Measurements from ENCODE around the gene CCDC134.

The CCDC134 gene

DNA sequence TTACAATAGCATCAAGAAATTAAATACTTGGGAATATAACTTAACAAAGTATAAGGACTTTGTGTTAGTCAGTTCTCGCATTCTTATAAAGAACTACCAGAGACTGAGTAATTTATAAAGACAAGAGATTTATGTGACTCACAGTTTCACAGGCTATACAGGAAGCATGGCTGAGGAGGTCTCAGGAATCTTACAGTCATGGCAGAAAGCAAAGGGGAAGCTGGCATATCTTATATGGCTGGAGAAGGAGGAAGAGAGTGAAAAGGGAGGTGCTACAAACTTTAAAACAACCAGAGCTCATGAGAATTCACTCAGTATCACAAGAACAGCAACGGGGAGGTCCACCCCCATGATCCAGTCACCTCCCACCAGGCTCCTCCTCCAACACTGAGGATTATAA, 32.0 kb upstream of the CCDC134 start:
- H3K36me3 ChIP-seq (ENCODE audit: insufficient read depth, low read length), result no peaks in the 10 kb centered on the region
- TF ChIP-seq, protein P1, sequence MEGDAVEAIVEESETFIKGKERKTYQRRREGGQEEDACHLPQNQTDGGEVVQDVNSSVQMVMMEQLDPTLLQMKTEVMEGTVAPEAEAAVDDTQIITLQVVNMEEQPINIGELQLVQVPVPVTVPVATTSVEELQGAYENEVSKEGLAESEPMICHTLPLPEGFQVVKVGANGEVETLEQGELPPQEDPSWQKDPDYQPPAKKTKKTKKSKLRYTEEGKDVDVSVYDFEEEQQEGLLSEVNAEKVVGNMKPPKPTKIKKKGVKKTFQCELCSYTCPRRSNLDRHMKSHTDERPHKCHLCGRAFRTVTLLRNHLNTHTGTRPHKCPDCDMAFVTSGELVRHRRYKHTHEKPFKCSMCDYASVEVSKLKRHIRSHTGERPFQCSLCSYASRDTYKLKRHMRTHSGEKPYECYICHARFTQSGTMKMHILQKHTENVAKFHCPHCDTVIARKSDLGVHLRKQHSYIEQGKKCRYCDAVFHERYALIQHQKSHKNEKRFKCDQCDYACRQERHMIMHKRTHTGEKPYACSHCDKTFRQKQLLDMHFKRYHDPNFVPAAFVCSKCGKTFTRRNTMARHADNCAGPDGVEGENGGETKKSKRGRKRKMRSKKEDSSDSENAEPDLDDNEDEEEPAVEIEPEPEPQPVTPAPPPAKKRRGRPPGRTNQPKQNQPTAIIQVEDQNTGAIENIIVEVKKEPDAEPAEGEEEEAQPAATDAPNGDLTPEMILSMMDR (IDR thresholded peaks at IDR 0.05; ENCODE audit: low read length), result no peak
- TF ChIP-seq EZH2 (IDR thresholded peaks at IDR 0.05; ENCODE audit: borderline replicate concordance, low read length), result no peak
- H3K4me1 ChIP-seq (ENCODE audit: insufficient read depth, low read length, severe bottlenecking), result no peaks in the 10 kb centered on the region
- no peaks in the 10 kb centered on the region for H4K20me1 ChIP-seq (ENCODE audit: insufficient read depth, low read length)
- no peaks in the 10 kb centered on the region for H3F3A ChIP-seq (ENCODE audit: insufficient read depth, low read length)
- H3K9me3 ChIP-seq (ENCODE audit: low read length), result no peaks in the 10 kb centered on the region
- H3K9ac ChIP-seq (ENCODE audit: low read length), result no peak overlapping the region
- H3K27me3 ChIP-seq (ENCODE audit: insufficient read depth, low read length), result 0 out of 2 replicates have a peak, but pooled peaks cover 3% of the 10 kb centered on the region
- no peak overlapping the region for H3K27ac ChIP-seq (ENCODE audit: low read depth, low read length, poor library complexity, severe bottlenecking)
- H2AFZ ChIP-seq (ENCODE audit: low read length), result no peak overlapping the region
- no peaks in the 10 kb centered on the region for H3K9me2 ChIP-seq (ENCODE audit: low read depth, low read length)
- no peak overlapping the region for H3K4me3 ChIP-seq (ENCODE audit: low read depth, low read length, poor library complexity, severe bottlenecking)
- H3K79me2 ChIP-seq (ENCODE audit: insufficient read depth, low read length), result no peaks in the 10 kb centered on the region
- no peak overlapping the region for H3K4me2 ChIP-seq (ENCODE audit: low read length)

DNA sequence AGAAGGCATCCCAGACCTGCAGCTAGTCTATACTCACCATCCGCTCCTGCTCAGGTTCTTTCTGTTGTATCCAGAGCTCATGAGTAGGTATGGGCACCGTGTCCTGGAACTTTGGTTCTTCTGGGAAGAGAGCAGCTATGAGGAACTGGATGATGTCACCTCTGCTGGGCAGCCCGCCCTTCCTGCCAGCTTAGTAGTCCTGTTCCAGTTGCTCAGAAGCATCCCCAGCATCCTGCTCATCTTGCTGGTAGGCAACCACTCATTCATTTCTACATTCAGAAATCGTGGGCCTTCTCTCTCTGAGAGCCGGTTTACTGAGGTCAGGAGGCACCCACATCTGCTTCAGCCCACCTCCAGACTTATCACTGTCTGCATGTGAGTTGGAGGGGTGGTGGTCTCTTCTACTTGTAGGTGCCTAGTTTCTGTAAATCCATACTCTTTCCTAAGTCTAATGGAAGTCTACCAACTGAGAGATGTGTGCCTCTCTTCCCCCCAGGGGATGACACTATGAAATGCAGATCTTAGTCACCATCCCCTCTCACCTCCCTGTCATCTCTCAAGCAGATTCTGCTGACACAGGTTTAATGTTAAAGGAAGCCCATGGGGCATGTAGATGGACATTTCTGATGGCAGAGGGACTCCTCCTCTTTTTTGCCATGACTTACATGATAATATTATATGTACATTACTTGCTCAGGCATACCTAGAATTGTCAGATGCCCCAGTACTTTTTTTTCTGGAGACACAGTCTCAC, 29.6 kb upstream of the CCDC134 start:
- H3K4me1 ChIP-seq (ENCODE audit: insufficient read depth, low read length, severe bottlenecking), result no peaks in the 10 kb centered on the region
- no peak for TF ChIP-seq EZH2 (IDR thresholded peaks at IDR 0.05; ENCODE audit: borderline replicate concordance, low read length)
- TF ChIP-seq, protein P1 (IDR thresholded peaks at IDR 0.05; ENCODE audit: low read length), result no peak
- H3K4me2 ChIP-seq (ENCODE audit: low read length), result no peak overlapping the region
- H3K9me3 ChIP-seq (ENCODE audit: low read length), result no peaks in the 10 kb centered on the region
- no peak overlapping the region for H3K4me3 ChIP-seq (ENCODE audit: low read depth, low read length, poor library complexity, severe bottlenecking)
- H3K27me3 ChIP-seq (ENCODE audit: insufficient read depth, low read length), result peaks cover 3% of the 10 kb centered on the region; the same call in 1 of the 2 replicates
- no peaks in the 10 kb centered on the region for H3F3A ChIP-seq (ENCODE audit: insufficient read depth, low read length)
- H3K9ac ChIP-seq (ENCODE audit: low read length), result no peak overlapping the region
- H3K9me2 ChIP-seq (ENCODE audit: low read depth, low read length), result no peaks in the 10 kb centered on the region
- no peak overlapping the region for H2AFZ ChIP-seq (ENCODE audit: low read length)
- no peak overlapping the region for H3K27ac ChIP-seq (ENCODE audit: low read depth, low read length, poor library complexity, severe bottlenecking)
- no peaks in the 10 kb centered on the region for H4K20me1 ChIP-seq (ENCODE audit: insufficient read depth, low read length)
- H3K36me3 ChIP-seq (ENCODE audit: insufficient read depth, low read length), result no peaks in the 10 kb centered on the region
- H3K79me2 ChIP-seq (ENCODE audit: insufficient read depth, low read length), result no peaks in the 10 kb centered on the region

- Histone ChIP-seq H3K4me2 (ENCODE audit: low read length) (no peak overlapping the region), H3K4me1 (ENCODE audit: insufficient read depth, low read length, severe bottlenecking) (no peaks in the 10 kb centered on the region), H3K79me2 (ENCODE audit: insufficient read depth, low read length) (no peaks in the 10 kb centered on the region)
Observed at GRCh38 chr22:41772198-41772597, 28.3 kb upstream of the CCDC134 start.

More at GRCh38 chr22:41772198-41772597, 28.3 kb upstream of the CCDC134 start:
- Histone ChIP-seq H3K9ac (ENCODE audit: low read length) (no peak overlapping the region), H3K27ac (ENCODE audit: low read depth, low read length, poor library complexity, severe bottlenecking) (no peak overlapping the region), H3K36me3 (ENCODE audit: insufficient read depth, low read length) (no peaks in the 10 kb centered on the region), H3K27me3 (ENCODE audit: insufficient read depth, low read length) (peaks cover 3% of the 10 kb centered on the region; the same call in 1 of the 2 replicates), H3F3A (ENCODE audit: insufficient read depth, low read length) (no peaks in the 10 kb centered on the region), H3K9me3 (ENCODE audit: low read length) (no peaks in the 10 kb centered on the region), H4K20me1 (ENCODE audit: insufficient read depth, low read length) (no peaks in the 10 kb centered on the region), H3K9me2 (ENCODE audit: low read depth, low read length) (no peaks in the 10 kb centered on the region), H2AFZ (ENCODE audit: low read length) (no peak overlapping the region), H3K4me3 (ENCODE audit: low read depth, low read length, poor library complexity, severe bottlenecking) (no peak overlapping the region)
- TF ChIP-seq, protein P1 (IDR thresholded peaks at IDR 0.05; ENCODE audit: low read length), result no peak
- TF ChIP-seq EZH2 (IDR thresholded peaks at IDR 0.05; ENCODE audit: borderline replicate concordance, low read length), result no peak
